Vagina (tissue), 2 donors: ENCODE measurements around the gene SERP2. TPM values are rescaled to one million over a fixed set of nuclear protein-coding genes. Genes with fewer than 3 reads are reported as not detected.

ENCODE experiments used
- DNase-seq, 2 donors: peaks; one replicate each; pipeline ENCODE4 v3.0.0-alpha.2; 2017; ENCODE audit errors: extremely low spot score in 2 of 2
- H3K27ac ChIP-seq: fragments of 200-600 bp; sonication (generic); one replicate; pipeline ENCODE4 v1.5.1; 2019
- H3K27me3 ChIP-seq: fragments of 200-600 bp; sonication (generic); one replicate; pipeline ENCODE4 v1.5.1; 2019
- H3K36me3 ChIP-seq, 2 donors: fragments of 200-600 bp; sonication (generic); one replicate each; pipeline ENCODE4 v1.5.1; 2017 to 2019
- H3K4me1 ChIP-seq: fragments of 200-600 bp; sonication (generic); one replicate; pipeline ENCODE4 v1.5.1; 2019
- H3K4me3 ChIP-seq, 2 donors: fragments of 200-600 bp; sonication (generic); 1 replicate in 1 of 2; 2 replicates in 1 of 2; pipeline ENCODE4 v1.5.1; 2016 to 2019
- H3K9me3 ChIP-seq: fragments of 200-600 bp; sonication (generic); one replicate; pipeline ENCODE4 v1.5.1; 2019
- CTCF ChIP-seq, 3 experiments: fragments of 450-650 bp in 2 of 3; fragments of 200-600 bp in 1 of 3; sonication (generic) in 1 of 3; IDR thresholded peaks; one replicate each; pipeline ENCODE4 v1.5.1; 2017 to 2019; ENCODE audit warnings: antibody characterized with exemption in 3 of 3, mild to moderate bottlenecking in 2 of 3, moderate library complexity in 2 of 3
- POLR2A ChIP-seq, 2 donors: fragments of 450-650 bp; IDR thresholded peaks; one replicate each; pipeline ENCODE4 v1.6.1; 2017; ENCODE audit warnings: antibody characterized with exemption in 2 of 2, mild to moderate bottlenecking in 2 of 2, moderate library complexity in 2 of 2
- POLR2AphosphoS5 ChIP-seq, 2 donors: sonication (generic); formaldehyde crosslinking; IDR thresholded peaks; one replicate each; pipeline ENCODE4 v1.9.0; 2017; ENCODE audit warnings: antibody characterized with exemption in 2 of 2, mild to moderate bottlenecking in 2 of 2, low read depth in 1 of 2; ENCODE audit not compliant: insufficient read depth in 1 of 2
- intact Hi-C: fragments of 100-400 bp; cut with DNase I; formaldehyde crosslinking; loops from one replicate; pipeline ENCODE4 v1.15.1; 2023
- total RNA-seq: library from RNA; depleted of rRNA; stranded (reverse); fragments of >200 nt; gene quantifications from one replicate; pipeline ENCODE4 v1.2.3, GENCODE V29; 2016

The SERP2 gene
- total RNA-seq, 1 donor from 2014 or later, result 13.8 TPM

- Histone ChIP-seq H3K4me1 (peaks cover 19% of the 10 kb centered on the region), H3K36me3 (no peaks in the 10 kb centered on the region), H3K27ac (no peak overlapping the region), H3K4me3 (no peak overlapping the region), H3K9me3 (no peaks in the 10 kb centered on the region), H3K27me3 (no peaks in the 10 kb centered on the region)
- intact Hi-C loops, result no loop called here
- TF ChIP-seq POLR2AphosphoS5 (IDR thresholded peaks at IDR 0.05; ENCODE audit: insufficient read depth in 1 of 2, low read depth in 1 of 2) (no peak), CTCF (IDR thresholded peaks at IDR 0.05) (no peak), POLR2A (IDR thresholded peaks at IDR 0.05) (no peak)
- DNase-seq, result no peak
Observed at GRCh38 chr13:44398606-44399005, 25.0 kb downstream of the SERP2 start.

GRCh38 chr13:44399074-44399473 is 25.4 kb downstream of the SERP2 start:
- no peak for DNase-seq
- H3K4me1 ChIP-seq, result peaks cover 19% of the 10 kb centered on the region
- no peaks in the 10 kb centered on the region for H3K36me3 ChIP-seq

GRCh38 chr13:44400736-44401135 is 27.1 kb downstream of the SERP2 start:
- Histone ChIP-seq H3K9me3 (no peaks in the 10 kb centered on the region), H3K36me3 (no peaks in the 10 kb centered on the region), H3K27me3 (no peaks in the 10 kb centered on the region), H3K4me3 (no peak overlapping the region), H3K27ac (no peak overlapping the region), H3K4me1 (peaks cover 19% of the 10 kb centered on the region)
- TF ChIP-seq POLR2AphosphoS5 (IDR thresholded peaks at IDR 0.05; ENCODE audit: insufficient read depth in 1 of 2, low read depth in 1 of 2) (no peak), CTCF (IDR thresholded peaks at IDR 0.05) (no peak), POLR2A (IDR thresholded peaks at IDR 0.05) (no peak)
- intact Hi-C loops, result no loop called here
- DNase-seq, result no peak

More at GRCh38 chr13:44399074-44399473, 25.4 kb downstream of the SERP2 start:
- TF ChIP-seq POLR2AphosphoS5 (IDR thresholded peaks at IDR 0.05; ENCODE audit: insufficient read depth in 1 of 2, low read depth in 1 of 2), result no peak
- no peak for TF ChIP-seq POLR2A (IDR thresholded peaks at IDR 0.05)
- no peak for TF ChIP-seq CTCF (IDR thresholded peaks at IDR 0.05)
- intact Hi-C loops, result no loop called here
- H3K9me3 ChIP-seq, result no peaks in the 10 kb centered on the region
- H3K4me3 ChIP-seq, result no peak overlapping the region
- no peak overlapping the region for H3K27ac ChIP-seq
- H3K27me3 ChIP-seq, result no peaks in the 10 kb centered on the region

- no peaks in the 10 kb centered on the region for H3K36me3 ChIP-seq
- H3K4me3 ChIP-seq, result no peak overlapping the region
- no peaks in the 10 kb centered on the region for H3K27me3 ChIP-seq
- no peak for TF ChIP-seq POLR2AphosphoS5 (IDR thresholded peaks at IDR 0.05; ENCODE audit: insufficient read depth in 1 of 2, low read depth in 1 of 2)
- TF ChIP-seq CTCF (IDR thresholded peaks at IDR 0.05), result no peak
- TF ChIP-seq POLR2A (IDR thresholded peaks at IDR 0.05), result no peak
- DNase-seq, result no peak
- no peak overlapping the region for H3K27ac ChIP-seq
- no peaks in the 10 kb centered on the region for H3K9me3 ChIP-seq
- H3K4me1 ChIP-seq, result peaks cover 17% of the 10 kb centered on the region
- intact Hi-C loops, result no loop called here
Observed at GRCh38 chr13:44401577-44401976, 28.0 kb downstream of the SERP2 start.

- DNase-seq, result no peak
Observed at GRCh38 chr13:44402899-44403445, 29.3 kb downstream of the SERP2 start.

More at GRCh38 chr13:44402899-44403445, 29.3 kb downstream of the SERP2 start:
- intact Hi-C loops, result no loop called here
- no peaks in the 10 kb centered on the region for H3K27me3 ChIP-seq
- TF ChIP-seq CTCF (IDR thresholded peaks at IDR 0.05) (no peak), POLR2A (IDR thresholded peaks at IDR 0.05) (no peak), POLR2AphosphoS5 (IDR thresholded peaks at IDR 0.05; ENCODE audit: insufficient read depth in 1 of 2, low read depth in 1 of 2) (no peak)
- H3K9me3 ChIP-seq, result no peaks in the 10 kb centered on the region
- H3K4me3 ChIP-seq, result no peak overlapping the region
- no peak overlapping the region for H3K27ac ChIP-seq
- H3K36me3 ChIP-seq, result no peaks in the 10 kb centered on the region
- H3K4me1 ChIP-seq, result peaks cover 12% of the 10 kb centered on the region
